Epithelial cell of esophagus (primary cell): ENCODE results near the gene SLC12A4.
"Not testable (repeated sequence)": the region's sequence is repeated elsewhere in the genome, so short reads cannot be mapped to it uniquely, and the experiment has no call there.

Source experiments
- DNase-seq: peaks from one replicate; pipeline ENCODE4 v3.0.0; 2010; ENCODE audit warnings: low read depth
- H3K4me3 ChIP-seq: 2 replicates; pipeline ENCODE4 v1.5.1; 2011; ENCODE audit warnings: mild to moderate bottlenecking, low read length, control low read depth
- CTCF ChIP-seq: IDR thresholded peaks from 2 replicates; pipeline ENCODE4 v1.5.1; 2011; ENCODE audit warnings: low read depth, mild to moderate bottlenecking, low read length, control low read depth, inconsistent platforms; ENCODE audit not compliant: insufficient read depth; ENCODE audit errors: missing control alignments

The SLC12A4 gene

GRCh38 chr16:68003031-68003430 lies 34.6 kb upstream of the SLC12A4 start:
- no peak overlapping the region for H3K4me3 ChIP-seq
- TF ChIP-seq CTCF, result no peak
- no peak for DNase-seq

- DNase-seq, result no peak
- no peak for TF ChIP-seq CTCF
- H3K4me3 ChIP-seq, result no peak overlapping the region
Observed at GRCh38 chr16:68000450-68000849, 32.0 kb upstream of the SLC12A4 start.

- no peak for DNase-seq
- no peak for TF ChIP-seq CTCF
- no peak overlapping the region for H3K4me3 ChIP-seq
Observed at GRCh38 chr16:67999985-68000384, 31.5 kb upstream of the SLC12A4 start.

GRCh38 chr16:67998779-67999688 lies 30.6 kb upstream of the SLC12A4 start, which contains the start of gene DPEP2:
Gene DPEP2, minus strand, starts transcription at chr16:67999484. Its CDS starts 6,272 bp downstream, at chr16:67993212.
- H3K4me3 ChIP-seq, DNase-seq: not testable (repeated sequence)

- not testable (repeated sequence) for H3K4me3 ChIP-seq, DNase-seq
Observed at GRCh38 chr16:67998231-67998778, 29.9 kb upstream of the SLC12A4 start.

GRCh38 chr16:67996666-67997065 lies 28.2 kb upstream of the SLC12A4 start:
- DNase-seq, result no peak
- no peak for TF ChIP-seq CTCF
- H3K4me3 ChIP-seq, result no peak overlapping the region

GRCh38 chr16:67995423-67995822 lies 27.0 kb upstream of the SLC12A4 start:
- peak; percentile 28 for DNase-seq
- H3K4me3 ChIP-seq, result no peak overlapping the region
- no peak for TF ChIP-seq CTCF

GRCh38 chr16:67994040-67994408 lies 25.6 kb upstream of the SLC12A4 start:
- not testable (repeated sequence) for DNase-seq

More at GRCh38 chr16:67994040-67994408, 25.6 kb upstream of the SLC12A4 start:
- H3K4me3 ChIP-seq, result not testable (repeated sequence)
